Lower leg skin (tissue), 3 donors: Measurements from ENCODE around the gene GAPDHS.

Experiments used
- CTCF ChIP-seq, 3 donors: fragments of 450-650 bp; IDR thresholded peaks; one replicate each; pipeline ENCODE4 v1.5.1; 2016; ENCODE audit warnings: antibody characterized with exemption in 3 of 3, mild to moderate bottlenecking in 3 of 3, moderate library complexity in 2 of 3
- POLR2A ChIP-seq, 2 donors: fragments of 450-650 bp; IDR thresholded peaks; one replicate each; pipeline ENCODE4 v1.6.1; 2016 to 2017; ENCODE audit warnings: antibody characterized with exemption in 2 of 2, mild to moderate bottlenecking in 1 of 2, moderate library complexity in 1 of 2

GRCh38 chr19:35577918-35578317 is 44.7 kb downstream of the GAPDHS start:
- TF ChIP-seq CTCF (IDR thresholded peaks at IDR 0.05) (no peak), POLR2A (IDR thresholded peaks at IDR 0.05) (no peak)
